DMS 273 (cell line): ENCODE data around the gene RYR1.
"Not testable (repeated sequence)": the region's sequence is repeated elsewhere in the genome, so short reads cannot be mapped to it uniquely, and the experiment has no call there.

Experiments used
- DNase-seq: peaks from one replicate; lab custom pipeline; 2025; ENCODE audit not compliant: unreplicated experiment; lab: John Stamatoyannopoulos, UW

The RYR1 gene

GRCh38 chr19:38399537-38399936, 34.0 kb upstream of the RYR1 start:
- no peak for DNase-seq

DNA sequence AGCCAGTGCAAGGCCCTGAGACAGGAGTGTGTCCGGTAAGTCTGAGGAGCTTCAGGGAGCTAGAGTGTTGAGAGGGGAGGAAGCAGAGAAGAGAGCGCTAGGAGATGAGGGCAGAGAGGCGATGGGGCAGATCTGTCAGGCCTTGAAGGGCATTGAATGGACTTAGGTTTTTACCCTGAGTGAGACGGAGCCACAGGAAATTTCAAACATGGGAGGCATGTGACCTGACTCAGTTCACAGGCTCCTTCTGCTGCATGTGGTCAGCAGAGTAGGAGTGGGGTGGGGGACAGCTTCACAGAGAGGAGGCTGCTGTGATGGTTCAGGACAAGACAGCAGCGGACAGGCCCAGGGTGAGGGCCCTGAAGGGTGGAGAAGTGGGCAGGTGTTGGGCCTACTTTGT, 33.1 kb upstream of the RYR1 start:
- DNase-seq, result no peak

GRCh38 chr19:38401148-38401547, 32.3 kb upstream of the RYR1 start:
- DNase-seq, result no peak

DNA sequence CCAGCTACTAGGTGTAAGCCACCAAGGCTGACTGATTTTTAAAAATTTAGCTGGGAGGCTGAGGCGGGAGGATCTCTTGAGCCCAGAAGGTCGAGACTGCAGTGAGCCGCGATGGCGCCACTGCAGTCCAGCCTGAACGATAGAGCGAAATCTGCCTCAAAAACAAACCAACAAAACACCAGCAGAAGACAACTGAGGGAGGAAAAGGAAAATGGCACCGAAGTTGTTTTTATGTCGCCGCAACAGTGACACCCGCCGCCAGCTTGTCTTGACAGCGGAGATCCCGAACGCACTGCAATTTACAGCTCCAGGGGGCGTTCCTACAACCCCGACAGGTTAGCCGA, 30.9 kb upstream of the RYR1 start:
- DNase-seq, result no peak

DNA sequence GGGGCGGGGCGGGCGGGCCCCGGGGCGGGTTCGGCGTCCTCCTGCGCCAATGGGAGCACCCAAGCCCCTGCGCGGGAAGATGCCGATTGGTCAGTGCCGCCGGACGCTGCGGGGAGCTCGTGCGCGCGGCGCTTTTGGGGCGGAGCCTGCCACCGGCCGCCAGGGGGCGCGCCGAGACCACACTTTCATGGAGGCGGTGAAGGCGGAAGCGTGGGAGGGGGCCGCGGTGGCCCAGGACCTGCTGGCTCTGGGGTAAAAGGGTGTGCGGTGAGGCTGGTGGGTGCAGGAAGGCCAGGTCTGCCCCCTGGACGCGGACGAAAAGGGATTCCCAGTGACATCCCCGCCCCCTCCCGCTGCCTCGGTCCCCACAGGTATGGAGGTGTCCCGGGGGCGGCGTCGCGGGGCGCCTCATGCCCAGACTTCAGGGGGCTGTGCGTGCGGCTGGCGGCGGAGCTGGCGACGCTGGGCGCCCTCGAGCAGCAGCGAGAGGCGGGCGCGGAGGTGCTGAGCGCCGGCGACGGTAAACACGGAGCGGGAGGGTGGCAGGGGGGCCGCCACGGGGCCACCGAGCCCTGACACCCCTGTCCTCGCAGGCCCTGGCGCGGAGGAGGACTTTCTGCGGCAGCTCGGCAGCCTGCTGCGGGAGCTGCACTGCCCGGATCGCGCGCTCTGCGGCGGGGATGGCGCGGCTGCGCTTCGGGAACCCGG, 30.4 kb upstream of the RYR1 start, which contains the start of gene FAM98C:
Gene FAM98C, plus strand, starts transcription at position 127 of the 708 bp plus-strand sequence. Its CDS starts 61 bp downstream, at position 188.
- peak; percentile 98 for DNase-seq

GRCh38 chr19:38404858-38405257, 28.6 kb upstream of the RYR1 start:
- DNase-seq, result no peak

- DNase-seq, result no peak
These were observed 28.2 kb upstream of the RYR1 start for GRCh38 chr19:38405276-38405675.

GRCh38 chr19:38409631-38410133, 23.8 kb upstream of the RYR1 start:
- peak; percentile 75 for DNase-seq

DNA sequence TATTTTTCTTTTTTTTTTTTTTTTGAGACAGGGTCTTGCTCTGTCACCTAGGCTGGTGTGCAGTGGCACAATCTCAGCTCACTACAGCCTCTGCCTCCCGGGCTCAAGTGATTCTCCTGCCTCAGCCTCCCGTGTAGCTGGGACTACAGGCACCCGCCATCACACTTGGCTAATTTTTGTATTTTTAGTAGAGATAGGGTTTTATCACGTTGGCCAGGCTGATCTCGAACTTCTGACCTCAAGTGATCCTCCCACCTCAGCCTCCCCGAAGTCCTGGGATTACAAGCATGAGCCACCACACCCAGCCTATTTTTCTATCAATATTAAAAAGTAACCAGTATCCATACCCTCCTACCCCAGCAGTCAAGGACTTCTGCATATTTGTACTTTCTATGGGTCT, 23.1 kb upstream of the RYR1 start:
- not testable (repeated sequence) for DNase-seq

- no peak for DNase-seq
These were observed 22.3 kb upstream of the RYR1 start for GRCh38 chr19:38411041-38411712.

DNA sequence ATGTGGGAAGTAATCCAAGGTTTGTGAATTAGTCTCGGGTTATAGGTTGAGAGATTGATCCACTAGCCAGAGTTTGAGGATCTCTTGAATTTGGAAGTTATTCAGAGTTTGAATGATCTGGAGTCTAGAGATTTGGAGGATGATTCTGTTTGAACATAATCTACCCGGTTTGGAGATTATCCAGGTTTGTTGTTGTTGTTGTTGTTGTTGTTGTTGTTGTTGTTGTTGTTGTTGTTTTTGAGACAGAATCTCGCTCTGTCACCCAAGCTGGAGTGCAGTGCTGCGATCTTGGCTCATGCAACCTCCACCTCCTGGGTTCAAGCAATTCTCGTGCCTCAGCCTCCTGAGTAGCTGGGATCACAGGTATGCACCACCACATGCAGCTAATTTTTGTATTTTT, 21.6 kb upstream of the RYR1 start:
- DNase-seq, result not testable (repeated sequence)

DNA sequence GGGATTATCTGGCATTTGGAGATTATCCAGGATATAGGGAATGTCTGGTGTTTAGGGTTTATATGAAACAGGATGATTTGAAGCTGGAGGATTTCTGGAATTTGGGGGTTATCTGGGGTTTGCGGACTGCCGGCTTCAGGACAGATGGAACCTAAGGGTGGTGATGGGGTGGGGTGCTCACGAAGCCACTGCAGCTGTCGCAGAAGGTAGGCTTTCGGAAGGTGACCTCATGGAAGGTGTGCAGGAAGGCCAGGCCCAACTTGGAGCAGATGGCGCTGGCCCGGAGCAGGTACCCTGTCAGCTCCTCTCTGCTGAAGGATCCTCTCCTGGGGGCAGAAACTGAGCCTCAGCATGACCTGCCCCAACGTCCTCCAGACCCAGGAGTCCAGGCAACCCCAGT, 21.0 kb upstream of the RYR1 start:
- no peak for DNase-seq

DNA sequence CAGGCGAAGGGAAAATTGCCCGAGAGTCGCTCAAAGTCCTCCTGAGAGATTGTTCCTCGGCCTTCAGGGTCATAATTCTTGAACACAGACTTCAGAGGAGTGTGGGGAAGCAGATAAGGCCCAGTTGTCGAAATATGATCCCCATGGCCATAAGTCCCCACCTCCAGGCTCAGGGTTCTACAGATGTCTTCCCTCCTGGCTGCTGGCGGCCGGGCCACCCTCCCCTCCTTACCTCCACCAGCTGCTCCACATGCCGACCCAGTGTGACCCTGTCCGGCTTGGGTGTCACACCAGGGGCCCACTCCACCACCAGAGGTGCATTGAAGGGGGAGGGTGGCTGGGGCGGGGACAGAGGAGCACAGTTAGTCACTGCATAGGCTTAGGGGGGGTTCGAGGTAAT, 20.5 kb upstream of the RYR1 start:
- DNase-seq, result peak; percentile 65

DNA sequence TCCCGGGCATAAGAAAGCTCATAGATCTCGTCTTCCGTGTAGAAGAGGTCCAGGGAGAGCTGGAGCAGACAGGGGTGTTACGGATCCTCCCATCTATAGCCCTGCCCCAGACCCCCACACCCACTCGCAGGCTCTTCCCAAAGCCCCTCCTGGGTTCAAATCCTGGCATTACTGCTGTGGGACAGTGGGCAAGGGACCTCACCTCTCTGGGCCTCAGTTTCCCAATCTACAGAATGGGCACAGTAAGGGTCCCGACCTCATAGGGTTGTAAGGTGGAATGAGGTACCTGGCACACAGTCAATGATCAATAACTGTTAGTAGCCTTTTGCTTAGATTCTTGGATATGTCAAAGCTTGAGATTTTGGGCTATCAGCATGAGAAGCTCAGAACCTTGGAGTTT, 20.1 kb upstream of the RYR1 start:
- no peak for DNase-seq

GRCh38 chr19:38417146-38417543, 16.3 kb upstream of the RYR1 start:
- no peak for DNase-seq

GRCh38 chr19:38417544-38418506, 15.7 kb upstream of the RYR1 start:
- DNase-seq, result peak; percentile 70

GRCh38 chr19:38420935-38421334, 12.6 kb upstream of the RYR1 start:
- no peak for DNase-seq

GRCh38 chr19:38421856-38422255, 11.6 kb upstream of the RYR1 start:
- no peak for DNase-seq

- no peak for DNase-seq
These were observed 11.1 kb upstream of the RYR1 start for GRCh38 chr19:38422438-38422837.

GRCh38 chr19:38424272-38424671, 9.2 kb upstream of the RYR1 start:
- DNase-seq, result no peak

DNA sequence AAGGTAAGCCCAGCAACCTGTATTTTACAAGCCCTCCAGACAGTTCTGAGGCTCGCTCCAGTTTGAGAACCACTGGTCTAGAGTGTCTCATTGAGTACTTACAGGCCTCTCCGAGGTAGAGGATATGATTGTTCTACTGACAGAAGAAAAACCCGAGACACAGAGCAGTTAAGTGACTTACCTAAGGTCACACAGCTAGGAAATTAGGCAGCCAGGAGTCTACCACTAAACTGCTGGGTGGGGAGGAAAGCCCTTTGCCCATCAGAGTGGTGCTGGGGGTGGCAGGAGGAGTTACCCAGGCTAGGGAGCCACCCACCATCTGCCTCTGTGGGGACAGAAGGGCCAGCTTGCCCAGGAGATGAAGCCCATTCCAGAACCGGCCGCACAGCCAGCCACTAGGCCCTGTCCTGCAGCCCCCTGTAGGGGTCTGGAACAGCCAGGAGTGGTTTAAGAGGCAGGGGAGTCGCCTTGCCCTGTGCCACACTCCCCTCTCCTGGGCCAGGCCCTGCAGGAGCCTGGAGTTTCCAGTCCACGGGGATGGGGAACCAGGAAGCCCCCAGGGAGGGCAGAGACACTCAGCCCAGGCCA, 8.2 kb upstream of the RYR1 start:
- DNase-seq, result no peak
